DOHH2 (cell line): ENCODE results near the gene CALHM2.

Experiments used
- CTCF ChIP-seq: fragments of 200-600 bp; sonication (generic); IDR thresholded peaks from one replicate; pipeline ENCODE4 v1.5.1; 2014; ENCODE audit warnings: antibody characterized with exemption, mild to moderate bottlenecking, low read depth, low read length; ENCODE audit not compliant: poor library complexity, severe bottlenecking
- EZH2phosphoT487 ChIP-seq: fragments of 200-600 bp; sonication (generic); IDR thresholded peaks from 2 replicates; pipeline ENCODE4 v1.6.1; 2017; ENCODE audit warnings: borderline replicate concordance, mild to moderate bottlenecking, antibody characterized with exemption, low read length, moderate library complexity, mixed read lengths

- no peak for TF ChIP-seq CTCF
- TF ChIP-seq EZH2phosphoT487: no peak
These were observed 46.9 kb upstream of the CALHM2 start for GRCh38 chr10:103498936-103499638.
